GM18867 (cell line): ENCODE results near the gene HELT.

Source experiments
- ATAC-seq: cut with Tn5 transposase; IDR thresholded peaks from one replicate; pipeline ENCODE4 v1.9.1; 2021; ENCODE audit warnings: mild to moderate bottlenecking, moderate library complexity; ENCODE audit not compliant: unreplicated experiment

HELT gene

DNA sequence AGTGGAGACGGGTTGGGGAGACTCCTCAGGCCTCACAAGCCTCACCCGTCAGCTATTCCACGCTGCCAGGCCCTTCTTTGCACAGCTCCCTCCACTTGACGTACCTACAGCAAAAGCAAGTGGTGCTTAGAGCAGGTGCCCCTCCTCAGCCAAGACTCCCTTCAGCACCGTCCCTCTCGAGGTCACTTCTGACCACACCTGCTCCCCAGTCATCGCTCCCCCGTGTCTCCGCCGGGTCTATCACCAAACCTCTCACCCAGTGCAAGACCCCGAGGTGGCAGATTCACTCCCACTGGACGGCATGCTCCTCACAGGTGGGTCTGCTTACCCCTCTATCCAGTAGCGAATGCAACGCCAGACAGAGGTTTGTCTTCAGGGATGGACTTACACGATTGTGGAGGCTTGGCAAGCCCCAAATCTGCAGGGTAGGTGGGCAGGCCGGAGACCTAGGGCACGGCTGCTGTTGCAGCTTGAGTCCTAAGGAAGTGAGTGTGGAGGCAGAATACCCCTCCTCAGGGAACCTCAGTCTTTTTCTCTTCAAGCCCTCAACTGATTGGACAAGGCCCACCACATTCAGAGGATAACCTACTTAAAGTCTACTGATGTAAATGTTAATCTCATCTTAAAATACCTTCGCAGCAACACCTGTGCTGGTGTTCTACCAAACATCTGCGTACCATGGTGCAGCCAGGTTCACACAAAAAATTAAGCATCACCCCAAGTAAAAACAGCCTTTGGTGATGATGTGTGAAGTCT is 14.5 kb upstream of the HELT start:
- ATAC-seq = no peak

DNA sequence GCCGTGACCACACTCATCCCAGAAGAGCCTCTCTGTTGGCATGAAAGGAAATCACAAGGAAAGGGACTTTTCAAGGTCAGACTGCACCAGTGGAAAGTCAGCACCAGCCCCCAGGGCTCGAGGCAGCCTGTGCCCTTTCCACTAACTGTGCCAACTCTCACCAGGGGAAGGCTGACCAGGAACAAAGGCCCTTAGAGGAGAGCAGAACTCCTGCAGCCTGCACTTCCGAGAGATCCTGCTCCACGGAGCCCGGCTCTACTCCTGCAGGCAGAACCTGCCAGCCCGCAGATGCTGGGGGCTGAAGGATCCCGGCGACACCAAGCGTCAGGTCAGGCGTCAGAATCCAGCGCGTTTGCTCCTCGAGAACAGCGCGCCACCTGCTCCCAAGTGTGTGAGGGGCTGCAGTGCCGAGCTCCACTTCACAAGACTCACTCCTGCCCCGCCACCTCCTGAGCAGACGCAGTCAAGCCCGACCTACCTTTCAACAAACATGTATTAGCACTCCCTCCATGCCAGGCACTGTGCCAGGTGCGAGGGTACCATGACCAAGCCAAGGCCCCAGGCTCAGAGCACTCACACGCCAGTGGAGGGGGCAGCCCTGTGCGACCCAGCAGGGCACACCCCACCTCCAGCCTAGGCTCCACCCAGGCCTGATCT is 13.6 kb upstream of the HELT start:
- peak; percentile 36 for ATAC-seq

DNA sequence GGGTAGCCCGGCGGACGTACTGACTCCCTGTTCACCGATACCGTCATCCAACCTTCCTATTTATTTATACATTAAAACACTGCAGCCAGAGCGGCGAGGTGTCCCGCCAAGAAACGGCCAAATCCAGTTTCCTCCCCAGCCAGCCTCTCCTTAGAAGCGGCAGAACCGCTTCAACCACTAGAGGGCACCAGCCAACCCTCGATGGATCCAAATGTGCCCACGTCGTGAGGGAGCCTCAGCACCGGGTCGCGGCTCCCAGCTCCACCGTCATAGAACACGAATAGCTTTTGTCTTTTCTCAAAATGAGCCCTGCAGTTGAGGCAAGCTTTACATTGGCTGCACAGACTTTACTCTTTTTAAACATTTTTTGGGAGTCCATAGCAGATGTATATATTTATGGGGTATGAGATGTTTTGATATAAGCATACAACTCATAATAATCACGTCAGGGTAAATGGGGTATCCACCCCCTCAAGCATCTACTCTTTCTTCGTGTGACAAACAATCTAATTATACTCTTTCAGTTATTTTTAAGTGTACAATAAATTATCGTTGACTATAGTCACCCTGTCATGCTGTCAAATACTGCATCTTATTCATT is 13.0 kb upstream of the HELT start:
- ATAC-seq = peak; percentile 88

DNA sequence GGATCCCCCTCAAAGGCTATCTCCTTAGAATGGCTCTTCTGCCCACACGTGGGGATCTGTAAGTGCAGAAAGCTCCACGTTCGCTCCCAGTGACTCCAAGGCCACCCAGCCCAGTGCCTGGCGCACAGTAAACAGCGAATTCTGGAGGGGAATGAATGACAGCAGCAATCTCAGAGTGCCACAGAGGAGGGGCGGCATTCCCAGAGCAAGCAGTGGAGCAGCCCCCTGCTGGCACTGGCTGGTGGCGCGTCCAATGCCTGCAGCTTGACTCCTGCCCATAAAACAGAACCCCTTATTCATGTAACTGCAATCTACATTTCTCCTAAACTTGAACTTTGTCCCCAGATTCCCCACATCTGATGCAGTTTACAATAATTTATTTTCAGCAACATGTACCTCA is 6.9 kb upstream of the HELT start:
- no peak for ATAC-seq

DNA sequence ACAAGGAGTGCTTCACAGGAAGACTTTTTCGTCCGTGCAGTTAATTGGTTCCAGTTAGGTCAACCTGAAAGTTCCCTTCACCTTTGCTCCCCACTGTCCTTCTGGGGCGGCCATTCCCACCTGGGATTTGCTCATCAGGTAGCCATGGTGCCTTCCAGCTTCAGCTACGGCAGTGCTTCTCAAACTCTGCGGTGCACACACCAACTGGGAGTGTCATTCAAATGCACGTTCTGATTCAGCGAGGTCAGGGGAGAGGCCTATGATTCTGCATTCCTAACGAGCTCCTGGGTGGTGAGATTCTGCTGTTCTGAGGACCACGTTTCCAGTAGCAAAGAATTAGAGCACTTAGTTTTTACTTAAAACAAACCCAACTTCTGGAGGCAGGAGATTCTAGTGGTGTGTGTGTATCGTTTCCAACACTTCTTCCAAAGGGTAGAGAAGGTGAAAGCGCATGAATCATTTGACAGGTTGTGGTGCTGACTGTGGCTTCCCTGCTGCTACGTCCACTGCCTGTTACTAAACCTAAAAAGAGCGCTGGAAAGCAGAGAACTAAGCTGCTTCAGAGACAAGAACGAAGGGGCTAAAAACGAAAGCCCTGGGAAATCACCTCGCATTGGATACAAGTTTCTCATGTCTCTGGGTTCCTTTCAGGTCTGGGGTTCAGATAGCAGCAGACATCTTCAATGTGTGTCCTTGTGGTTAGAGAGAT is 4.7 kb upstream of the HELT start:
- ATAC-seq = no peak

DNA sequence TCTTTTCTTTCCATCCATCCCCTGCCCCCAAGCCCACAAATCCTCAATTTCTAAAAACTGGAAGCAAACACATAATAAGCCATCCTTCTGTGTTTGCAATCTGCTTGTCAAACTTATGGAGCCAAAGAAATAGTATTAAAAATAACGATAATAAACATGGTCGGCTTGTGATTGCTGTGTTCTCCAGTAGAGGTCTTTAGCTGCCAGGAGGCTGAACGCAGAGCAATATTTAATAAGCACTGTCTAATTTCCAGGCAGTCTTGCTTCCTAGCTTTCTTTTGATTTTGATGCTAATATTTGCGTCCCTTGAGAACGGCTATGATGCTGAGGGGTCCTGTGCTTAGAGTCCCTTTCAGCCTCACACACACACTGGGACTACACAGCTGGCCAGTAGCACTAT is 3.2 kb upstream of the HELT start:
- no peak for ATAC-seq

DNA sequence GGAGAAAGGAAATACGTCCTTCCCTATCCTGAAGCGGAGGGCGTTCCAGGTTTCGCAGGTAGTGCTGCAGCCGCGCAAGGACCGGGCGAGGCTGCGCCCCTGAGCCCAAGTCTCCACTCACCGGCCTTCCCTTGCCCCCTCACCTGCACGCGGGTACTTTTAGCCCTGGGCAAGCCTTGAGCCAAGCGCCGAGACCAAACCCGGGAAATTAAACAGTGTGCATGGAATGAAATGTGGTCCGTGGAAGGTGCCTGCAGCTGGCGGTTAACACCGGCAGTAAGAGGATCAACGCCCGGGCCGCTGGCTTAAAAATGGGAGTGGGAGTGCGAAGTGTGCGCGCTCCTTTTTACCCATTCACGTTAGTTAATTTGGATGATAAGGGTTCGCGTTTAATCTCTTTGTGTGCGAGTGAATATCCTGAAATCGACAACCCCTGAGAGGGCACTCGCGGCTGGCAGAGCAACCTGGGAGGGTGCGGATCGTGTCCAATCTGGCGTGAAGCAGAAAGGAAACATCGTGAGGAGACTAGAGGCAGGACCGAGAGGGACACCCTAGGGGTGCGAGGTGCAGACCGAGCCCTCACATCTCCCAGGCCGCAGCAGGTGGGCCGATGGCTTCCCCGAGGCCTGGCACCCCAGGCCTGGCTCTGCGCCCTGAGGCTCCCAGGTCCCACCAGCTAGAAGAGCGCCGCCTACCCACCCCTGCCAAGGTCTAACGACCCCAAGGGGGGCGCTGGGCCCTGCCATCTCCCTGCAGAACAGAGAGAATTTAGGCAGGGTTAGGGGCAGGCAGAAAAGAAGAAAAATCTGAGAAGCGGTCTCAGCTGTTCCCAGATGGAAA is 2.0 kb upstream of the HELT start:
- no peak for ATAC-seq

DNA sequence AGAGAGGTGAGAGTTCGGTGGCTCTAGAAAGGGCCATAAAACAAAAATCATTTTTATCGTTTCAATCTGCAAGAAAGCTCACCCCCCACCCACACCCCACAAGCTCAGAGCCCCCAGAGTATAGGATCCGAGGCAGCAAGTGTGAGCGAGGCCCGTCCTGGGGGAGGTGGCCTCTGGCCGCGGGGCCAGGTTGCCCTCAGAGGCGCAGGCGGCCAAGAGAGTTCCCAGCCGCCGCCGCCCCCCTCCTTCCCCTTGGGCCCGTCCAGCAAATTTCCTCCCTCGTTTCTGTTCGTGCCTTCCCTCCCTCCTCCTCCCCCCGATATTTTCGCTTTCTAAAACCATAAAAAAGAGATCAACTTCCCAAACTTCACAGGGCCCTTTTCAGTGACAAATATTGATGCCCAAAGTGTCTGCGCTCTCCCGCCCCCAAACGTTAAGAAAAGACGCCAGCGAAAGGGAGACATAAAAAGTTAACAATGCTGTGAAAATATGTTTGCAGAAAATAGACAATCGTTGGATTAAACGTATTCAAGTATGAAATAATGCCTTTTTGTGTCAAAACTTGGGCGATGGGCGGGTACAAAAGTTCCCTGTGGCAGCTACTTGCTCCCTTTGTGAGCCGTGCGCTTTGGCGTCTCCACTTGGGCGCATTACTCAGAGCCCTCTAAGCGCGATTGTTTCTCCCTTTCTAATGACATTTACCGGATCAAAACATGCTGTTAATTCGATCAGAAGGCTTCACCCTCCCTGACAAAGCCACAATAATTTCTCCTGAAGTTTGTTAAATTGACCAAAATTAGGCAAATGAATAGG is 1.1 kb upstream of the HELT start:
- ATAC-seq = no peak

DNA sequence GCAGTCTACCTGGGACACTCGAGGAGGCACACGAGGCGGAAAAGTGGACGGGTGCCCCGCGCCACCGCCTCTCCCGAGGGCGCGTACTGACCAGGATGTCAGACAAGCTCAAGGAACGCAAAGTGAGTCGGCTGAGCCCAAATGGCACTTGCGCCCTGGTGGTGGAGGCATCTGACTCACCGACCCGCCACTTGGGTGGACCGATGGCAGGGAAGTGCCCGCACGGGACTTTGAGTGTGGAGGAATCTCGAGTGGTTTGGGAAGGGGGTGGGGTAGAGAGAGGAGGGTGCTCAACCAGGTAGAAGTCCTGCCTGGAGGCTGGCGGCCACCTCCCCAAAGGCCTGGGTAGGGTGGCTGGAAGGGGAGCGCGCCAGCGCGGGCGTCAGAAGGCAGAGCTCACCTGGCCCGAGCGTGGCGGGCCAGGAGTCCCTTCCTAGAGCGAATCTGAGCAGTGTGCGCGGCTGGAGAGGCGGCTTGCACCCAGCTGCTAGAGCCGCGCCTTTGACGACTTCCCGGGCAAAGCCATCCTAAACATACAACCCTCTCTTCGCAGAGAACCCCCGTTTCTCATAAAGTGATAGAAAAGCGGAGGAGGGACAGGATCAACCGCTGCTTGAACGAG is 655 bp downstream of the HELT start:
- no peak for ATAC-seq

DNA sequence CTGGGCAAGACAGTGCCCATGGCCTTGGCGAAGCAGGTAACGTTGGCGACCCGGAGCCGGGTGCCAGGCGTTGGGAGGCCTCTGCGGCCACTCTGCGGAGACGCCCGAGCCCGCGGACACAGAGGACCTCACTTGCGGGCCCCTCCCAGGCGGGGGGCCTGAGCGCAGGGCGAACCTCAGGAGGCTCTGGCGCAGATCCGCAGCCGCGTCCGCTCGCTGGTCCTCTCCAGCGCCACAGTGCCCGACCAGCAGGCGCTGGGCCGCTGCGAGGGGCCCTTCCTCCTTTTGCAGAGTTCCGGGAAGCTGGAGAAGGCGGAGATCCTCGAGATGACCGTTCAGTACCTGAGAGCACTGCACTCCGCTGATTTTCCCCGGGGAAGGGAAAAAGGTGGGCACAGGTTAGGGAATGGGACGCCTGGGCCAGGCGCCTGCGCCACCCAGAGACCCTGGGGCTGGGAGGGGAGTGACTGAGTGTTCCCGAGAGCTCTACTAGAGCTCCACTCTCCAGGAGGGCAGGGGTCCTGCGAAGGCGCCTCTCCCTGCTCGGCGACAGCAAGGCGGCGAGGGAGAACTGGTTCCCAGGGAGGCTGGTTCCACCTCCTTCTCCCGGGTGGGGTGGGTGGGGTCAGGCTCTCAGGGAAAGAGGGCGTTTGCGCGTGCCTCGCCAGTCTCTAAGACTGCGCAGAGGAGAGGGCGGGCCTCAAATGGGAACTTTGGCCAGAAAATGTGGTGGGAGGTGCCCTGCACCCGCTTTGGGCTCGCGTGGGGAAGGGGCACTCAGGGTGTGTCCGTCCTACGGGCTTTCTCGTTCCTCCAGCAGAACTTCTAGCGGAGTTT is 1.4 kb downstream of the HELT start:
- ATAC-seq = no peak

DNA sequence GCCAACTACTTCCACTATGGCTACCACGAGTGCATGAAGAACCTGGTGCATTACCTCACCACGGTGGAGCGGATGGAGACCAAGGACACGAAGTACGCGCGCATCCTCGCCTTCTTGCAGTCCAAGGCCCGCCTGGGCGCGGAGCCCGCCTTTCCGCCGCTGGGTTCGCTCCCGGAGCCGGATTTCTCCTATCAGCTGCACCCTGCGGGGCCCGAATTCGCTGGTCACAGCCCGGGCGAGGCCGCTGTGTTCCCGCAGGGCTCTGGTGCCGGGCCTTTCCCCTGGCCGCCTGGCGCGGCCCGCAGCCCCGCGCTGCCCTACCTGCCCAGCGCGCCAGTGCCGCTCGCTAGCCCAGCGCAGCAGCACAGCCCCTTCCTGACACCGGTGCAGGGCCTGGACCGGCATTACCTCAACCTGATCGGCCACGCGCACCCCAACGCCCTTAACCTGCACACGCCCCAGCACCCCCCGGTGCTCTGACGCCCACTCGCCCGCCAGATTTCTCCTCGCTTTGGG is 2.1 kb downstream of the HELT start:
- ATAC-seq = no peak

DNA sequence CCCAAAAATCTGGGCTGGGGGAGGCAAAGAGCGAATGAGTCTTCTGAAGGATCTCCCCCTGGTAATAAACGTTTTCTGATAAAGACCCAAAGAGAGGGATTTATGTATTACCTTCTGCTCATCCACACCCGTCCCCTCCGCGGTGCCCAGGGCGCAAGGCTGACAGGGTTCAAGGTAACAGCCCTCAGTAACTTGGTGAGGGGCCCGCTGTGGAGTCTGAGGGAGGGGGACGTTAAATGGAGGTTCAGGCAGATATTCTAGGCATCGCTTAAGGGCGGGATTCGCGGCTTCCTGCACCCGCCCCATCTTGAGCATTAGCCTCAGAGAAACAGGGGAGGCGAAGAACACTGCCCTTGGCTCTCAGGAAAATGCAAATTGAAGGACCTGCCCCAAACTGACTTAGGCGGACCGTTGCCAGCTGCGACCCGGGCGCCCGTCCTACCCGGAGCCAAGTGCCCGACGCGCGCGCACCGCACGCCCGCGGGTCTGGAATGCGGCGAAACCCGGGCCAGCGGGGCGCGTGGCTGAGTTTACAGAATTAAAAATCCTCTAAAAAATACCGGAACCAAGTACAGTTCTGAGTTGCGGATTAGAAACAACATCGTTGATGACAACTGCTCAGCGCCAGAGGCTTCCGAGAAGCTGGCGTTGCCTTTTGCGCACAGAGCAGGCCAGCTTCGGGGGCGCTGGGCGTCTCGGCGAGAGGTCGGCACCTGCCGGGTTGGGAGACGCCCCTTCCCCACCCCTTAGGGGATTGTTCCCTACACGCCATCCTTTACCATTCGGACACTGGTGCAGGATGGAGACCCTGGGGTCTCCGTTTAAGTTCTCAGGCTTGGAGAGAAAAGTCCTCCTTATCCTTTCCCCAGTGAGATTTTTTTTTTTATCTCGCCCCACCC is 2.8 kb downstream of the HELT start:
- no peak for ATAC-seq

DNA sequence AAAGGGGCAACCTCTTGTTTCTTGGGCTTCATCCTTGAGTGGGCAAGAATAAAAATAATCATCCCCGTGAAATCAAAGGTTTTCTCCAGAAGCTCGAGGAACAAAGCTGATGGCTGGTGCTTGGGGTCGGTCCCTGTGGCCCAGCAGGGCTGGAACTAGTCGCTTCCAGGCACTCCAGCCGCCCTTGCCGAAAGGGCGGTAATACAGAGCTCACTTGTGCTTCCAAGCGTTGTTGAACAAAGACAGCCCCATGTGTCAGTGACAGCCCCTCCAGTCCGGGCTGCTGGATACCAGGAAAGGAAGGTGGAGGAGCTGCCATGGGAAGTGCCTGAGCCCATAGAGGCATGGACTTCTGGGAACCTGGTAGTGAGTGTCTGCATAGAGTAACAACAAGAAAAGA is 5.2 kb downstream of the HELT start:
- no peak for ATAC-seq

DNA sequence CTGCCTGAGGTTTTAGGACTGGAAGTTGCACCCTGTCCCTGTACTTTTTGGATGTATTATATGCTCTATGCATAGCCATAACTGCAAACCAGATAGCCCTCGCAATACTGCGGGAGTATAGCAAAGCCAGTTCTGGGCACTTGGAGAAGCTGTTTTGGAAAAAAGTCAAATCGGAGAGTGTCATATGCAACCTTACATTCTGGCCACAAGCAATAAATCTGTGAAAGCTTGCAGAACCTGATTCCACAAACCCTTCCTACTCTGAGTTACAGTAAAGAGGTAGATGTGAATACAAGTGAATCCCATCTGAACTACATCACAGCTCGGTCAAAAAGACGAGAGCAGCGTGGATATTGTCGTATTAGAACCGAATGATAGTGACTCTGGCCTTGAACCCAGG is 10.3 kb downstream of the HELT start:
- ATAC-seq = no peak

DNA sequence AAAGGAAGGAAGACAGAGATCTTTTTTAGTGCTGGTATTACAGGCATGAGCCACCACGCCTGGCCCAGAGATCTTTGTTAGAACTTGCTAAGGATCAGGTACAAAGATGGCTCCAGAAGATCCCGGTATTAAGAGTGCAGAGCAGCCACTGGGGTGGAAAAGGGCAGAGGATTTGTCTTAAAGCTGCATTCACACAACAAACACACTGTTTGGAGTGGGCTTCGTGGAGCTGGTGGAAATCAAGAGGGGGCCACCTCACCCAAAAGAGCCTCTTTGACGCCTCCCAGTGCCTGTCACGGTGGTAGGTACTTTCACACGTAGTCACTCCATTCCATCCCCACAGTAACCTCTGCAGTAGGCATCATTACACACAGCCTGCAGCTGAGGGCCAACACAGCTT is 13.3 kb downstream of the HELT start:
- ATAC-seq = no peak

DNA sequence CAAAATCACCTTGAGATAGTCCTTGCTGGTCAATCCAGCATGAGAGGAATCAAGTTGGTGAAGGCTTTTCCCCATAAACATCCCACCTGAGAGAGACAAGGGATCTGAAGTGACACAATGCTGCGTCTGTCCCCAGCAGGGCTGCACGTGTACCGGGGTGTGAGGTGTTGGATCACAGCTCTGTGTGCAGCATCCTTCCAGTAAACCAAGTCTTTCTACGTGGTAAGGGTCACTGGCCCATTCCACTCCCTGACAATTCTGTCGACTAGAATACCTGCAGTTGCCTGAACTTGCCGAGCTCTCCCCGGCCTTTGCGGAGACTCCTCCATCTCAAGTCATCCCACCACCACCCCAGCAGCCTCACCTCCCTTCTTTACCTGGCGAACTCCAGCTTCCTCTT is 14.8 kb downstream of the HELT start:
- no peak for ATAC-seq

DNA sequence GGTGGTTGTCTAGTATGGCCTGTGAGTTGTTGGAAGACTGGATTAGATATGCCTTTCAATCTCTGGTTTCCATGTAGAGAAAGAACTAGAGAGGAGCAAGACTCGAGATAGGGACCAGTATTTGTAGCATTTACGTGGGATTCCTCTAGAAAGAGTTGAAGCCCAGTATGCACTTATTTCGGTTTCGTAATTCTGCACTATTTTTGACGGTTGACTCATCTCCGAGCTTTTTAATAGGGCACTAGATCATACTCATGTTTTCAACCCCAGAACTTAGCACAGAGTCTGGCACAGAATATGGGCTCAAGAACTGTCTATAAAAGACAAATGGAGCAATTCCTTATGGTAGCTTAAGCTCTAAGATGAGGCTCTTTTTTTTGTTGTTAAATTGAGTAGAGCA is 15.7 kb downstream of the HELT start:
- peak; percentile 88 for ATAC-seq
